Testis (tissue), 2 donors: Measurements from ENCODE around the gene ITGB2.

Source experiments
- POLR2A ChIP-seq: fragments of 450-650 bp; IDR thresholded peaks from one replicate; pipeline ENCODE4 v1.6.1; 2017; ENCODE audit warnings: antibody characterized with exemption, mild to moderate bottlenecking, moderate library complexity
- TF ChIP-seq, protein P1 (sequence below), 3 experiments: fragments of 450-650 bp in 2 of 3; fragments of 200-600 bp in 1 of 3; sonication (generic) in 1 of 3; IDR thresholded peaks; one replicate each; pipeline ENCODE4 v1.5.1; 2016 to 2019; ENCODE audit warnings: antibody characterized with exemption in 3 of 3, mild to moderate bottlenecking in 2 of 3, moderate library complexity in 1 of 3

DNA sequence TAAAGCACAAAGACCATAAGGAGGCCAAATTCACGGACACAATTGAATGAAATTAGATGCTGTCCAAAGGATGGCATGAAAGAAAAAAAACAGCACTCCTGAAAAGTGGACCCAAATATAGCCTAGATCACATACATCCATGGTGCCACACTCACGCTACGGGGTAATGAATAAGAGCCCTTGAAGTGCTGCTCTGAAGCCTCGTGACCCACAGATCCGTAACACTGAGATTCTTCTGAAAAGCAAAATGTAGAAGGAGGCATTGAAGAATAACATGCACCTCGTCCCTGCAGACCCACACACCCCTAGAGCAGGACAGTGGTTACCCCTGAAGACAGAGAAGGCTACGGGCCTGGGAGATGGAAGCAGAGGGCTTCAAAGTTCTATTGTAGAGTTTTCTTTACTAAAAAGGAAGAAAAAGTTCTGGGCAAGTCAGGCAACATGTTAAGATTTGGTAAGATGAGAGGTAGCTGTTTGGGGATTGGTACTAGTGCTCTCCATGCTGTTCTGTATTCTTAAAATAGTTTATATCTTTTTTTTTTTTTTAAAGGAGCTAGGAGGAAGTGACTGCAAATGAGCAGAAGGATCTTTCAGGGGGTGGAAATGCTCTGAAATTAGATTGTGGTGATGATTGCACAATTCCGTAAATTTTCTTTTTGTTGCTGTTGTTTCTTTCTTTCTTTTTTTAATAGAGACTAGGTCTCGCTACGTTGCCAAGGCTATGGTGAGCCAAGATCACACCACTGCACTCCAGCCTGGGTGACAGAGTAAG is 4.1 kb upstream of the ITGB2 start:
- TF ChIP-seq, protein P1, sequence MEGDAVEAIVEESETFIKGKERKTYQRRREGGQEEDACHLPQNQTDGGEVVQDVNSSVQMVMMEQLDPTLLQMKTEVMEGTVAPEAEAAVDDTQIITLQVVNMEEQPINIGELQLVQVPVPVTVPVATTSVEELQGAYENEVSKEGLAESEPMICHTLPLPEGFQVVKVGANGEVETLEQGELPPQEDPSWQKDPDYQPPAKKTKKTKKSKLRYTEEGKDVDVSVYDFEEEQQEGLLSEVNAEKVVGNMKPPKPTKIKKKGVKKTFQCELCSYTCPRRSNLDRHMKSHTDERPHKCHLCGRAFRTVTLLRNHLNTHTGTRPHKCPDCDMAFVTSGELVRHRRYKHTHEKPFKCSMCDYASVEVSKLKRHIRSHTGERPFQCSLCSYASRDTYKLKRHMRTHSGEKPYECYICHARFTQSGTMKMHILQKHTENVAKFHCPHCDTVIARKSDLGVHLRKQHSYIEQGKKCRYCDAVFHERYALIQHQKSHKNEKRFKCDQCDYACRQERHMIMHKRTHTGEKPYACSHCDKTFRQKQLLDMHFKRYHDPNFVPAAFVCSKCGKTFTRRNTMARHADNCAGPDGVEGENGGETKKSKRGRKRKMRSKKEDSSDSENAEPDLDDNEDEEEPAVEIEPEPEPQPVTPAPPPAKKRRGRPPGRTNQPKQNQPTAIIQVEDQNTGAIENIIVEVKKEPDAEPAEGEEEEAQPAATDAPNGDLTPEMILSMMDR (IDR thresholded peaks at IDR 0.05): no peak
- no peak for TF ChIP-seq POLR2A
